Activated CD4-positive, alpha-beta T cell treated with anti-CD3 and anti-CD28 coated beads, Interleukin-2, Interleukin-4, amounts not matched to agents 100 ng/mL and 50 ng/mL, durations not matched to agents 16 hours and 8 hours (primary cell): Measurements from ENCODE around the gene SPECC1L.

ENCODE experiments used
- DNase-seq: peaks from one replicate; pipeline ENCODE4 v3.0.0-alpha.2; 2020; ENCODE audit warnings: low spot score

SPECC1L gene

DNA sequence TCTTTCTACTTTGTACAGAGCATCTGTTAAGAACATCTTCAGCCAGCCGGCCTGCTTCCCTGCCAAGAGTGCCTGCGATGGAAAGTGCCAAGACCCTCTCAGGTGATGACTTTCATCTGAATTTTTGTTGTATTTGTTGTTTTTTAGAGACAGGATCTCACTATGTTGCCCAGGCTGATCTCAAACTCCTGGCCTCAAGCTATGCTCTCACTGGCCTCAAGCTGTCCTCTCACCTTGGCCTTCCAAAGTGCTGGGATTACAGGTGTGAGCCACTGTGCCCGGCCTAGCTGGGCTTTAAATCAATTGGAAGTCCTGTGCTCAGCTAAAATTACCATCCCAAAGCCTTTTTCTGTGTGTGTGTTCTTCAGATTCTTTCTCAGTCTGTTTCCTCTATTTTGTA, 92.6 kb downstream of the SPECC1L start:
- DNase-seq = no peak

DNA sequence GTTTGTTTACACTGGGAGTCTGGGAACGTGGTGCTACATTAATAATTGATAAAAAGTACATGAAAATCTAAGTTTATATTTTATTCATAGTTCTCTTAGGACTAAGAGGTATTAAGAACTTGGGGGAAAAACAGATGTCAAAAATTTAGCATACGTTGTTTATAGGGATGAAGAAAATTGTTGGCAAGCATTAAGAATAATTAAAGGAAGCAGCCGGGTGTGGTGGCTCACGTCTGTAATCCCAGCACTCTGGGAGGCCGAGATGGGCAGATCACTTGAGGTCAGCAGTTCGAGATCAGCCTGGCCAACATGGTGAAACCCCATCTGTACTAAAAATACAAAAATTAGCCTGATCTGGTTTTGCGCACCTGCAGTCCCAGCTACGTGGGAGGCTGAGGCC, 96.1 kb downstream of the SPECC1L start:
- DNase-seq = no peak

DNA sequence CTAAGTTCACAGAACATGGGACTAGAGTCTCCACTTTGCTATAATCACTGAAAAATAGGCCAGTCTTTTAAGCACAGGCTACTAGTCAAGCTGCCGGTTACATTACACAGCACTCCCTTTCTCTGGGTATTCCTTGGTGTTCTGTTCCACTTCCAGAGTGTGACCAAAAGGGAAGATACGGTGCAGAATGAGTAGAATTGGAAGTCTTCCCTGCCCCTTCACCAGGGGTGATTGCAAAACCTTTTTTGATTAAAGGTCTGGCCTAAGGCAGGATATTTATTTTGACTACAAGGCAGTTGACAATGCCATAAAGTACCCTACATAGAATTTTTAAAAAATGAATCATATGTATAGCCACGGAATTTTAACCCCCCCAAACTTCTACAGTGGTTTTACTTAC, 97.2 kb downstream of the SPECC1L start:
- no peak for DNase-seq

DNA sequence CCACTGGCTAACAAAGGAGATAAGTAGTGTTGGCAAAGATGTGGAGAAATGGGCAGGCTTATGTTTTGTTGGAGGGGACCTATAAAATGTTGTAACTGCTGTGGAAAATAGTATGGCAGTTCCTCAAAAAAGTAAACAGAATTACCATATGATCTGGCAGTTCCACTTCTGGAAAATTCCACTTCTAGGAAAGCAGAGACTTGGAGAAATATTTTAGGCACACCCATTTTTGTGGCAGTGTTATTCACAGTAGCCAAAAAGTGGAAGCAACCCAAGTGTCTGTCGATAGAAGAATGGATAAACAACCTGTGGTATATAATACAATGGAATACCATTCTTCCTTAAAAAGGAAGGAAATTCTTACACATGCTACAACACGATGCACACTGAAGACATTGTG, 99.8 kb downstream of the SPECC1L start:
- DNase-seq = no peak

DNA sequence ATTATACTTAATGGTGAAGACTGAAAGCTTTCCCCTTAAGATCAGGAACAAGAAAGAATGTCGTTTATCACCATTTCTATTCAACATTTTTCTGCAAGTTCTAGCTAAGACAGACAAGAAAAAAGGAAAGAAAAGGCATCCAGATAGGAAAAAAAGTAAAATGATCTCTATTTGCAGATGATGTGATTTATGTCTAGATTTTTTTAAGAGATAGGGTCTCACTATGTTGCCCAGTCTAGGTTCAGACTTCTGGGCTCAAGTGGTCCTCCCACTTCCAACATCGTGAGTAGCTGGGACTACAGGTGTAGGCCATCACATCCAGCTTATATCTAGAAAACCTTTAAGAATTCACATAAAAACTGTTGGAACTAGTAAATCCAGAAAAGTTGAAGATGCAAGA, 105.4 kb downstream of the SPECC1L start:
- no peak for DNase-seq

DNA sequence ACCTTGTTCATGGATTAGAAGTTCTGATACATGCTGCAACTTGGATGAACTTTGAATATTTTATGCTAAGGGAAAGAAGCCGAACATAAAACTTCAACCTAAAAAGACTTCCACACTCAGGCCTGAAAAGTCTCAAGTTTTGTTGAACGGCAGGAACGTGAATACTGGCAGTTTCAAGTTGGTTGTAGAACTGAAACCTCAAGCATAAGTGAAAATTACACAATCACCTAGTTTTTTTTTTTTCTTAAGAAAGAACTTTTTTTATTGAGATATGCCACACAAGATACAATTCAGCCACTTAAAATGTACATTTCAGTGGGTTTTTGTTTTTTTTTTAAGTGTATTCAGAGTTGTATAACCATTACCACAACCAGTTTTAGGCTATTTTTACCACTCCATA, 106.0 kb downstream of the SPECC1L start:
- no peak for DNase-seq

DNA sequence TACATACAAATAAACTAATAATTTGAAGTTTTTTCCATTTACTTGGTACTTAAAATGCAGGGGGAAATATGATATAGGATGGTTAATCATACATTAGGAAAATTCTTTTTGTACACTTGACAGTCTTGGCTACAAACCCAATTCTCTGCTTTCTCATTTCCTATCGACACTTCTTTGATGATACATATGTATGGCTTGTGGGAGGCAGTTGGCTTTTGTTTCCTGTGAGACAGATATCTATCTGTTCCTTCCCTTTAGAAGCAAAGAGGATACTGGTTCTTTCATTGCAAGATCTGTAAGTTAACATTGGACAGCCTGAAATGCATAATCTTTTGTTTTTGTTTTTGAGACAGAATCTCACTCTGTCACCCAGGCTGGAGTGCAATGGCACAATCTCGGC, 108.9 kb downstream of the SPECC1L start:
- peak; percentile 27 for DNase-seq

DNA sequence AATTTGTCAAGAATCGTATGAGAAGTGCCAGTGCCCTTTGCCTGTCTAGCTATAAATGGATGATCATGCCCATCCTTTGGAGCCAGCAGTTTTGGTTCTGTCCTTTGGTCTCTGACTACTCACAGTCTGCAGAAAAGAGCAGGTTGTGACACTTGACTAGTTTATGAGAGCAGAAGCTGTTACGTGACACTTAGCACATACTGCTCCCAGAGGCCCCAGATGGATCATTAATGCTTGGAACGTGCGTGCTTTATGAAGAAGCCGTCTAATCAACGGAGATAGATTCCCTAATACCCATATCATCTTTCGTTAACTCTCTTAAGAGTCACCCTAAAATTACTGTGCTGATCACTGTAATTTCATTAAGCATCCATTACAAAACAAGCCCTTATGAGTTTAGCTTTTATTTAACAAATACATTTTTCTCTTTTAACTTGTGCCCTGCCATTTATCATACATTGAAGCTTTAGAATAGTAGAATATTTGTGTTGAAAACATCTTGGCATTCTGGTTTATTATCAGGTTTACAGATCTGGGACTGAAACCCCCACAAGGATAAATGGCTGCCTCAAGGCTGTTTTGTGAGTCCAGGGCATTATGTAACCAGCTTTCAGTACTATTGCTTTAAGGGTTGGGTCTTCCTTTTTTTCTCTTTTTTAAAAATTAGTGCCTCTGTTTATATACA, 109.7 kb downstream of the SPECC1L start:
- DNase-seq = no peak

DNA sequence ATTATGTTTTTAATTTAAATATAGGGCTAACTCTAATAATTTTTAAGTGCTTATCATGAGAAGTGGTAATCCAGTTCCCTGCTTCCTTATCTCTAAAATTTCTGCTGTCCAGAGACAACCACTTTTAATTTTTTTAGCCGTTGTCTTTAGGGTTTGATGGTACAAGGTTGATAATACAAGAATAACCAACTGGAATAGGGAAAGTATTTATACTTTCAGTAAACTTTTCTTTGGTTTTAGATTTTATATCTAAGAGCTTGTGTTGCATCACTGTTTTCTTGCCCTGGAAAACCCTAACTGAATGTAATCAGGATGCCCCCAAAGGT, 110.2 kb downstream of the SPECC1L start:
- no peak for DNase-seq

DNA sequence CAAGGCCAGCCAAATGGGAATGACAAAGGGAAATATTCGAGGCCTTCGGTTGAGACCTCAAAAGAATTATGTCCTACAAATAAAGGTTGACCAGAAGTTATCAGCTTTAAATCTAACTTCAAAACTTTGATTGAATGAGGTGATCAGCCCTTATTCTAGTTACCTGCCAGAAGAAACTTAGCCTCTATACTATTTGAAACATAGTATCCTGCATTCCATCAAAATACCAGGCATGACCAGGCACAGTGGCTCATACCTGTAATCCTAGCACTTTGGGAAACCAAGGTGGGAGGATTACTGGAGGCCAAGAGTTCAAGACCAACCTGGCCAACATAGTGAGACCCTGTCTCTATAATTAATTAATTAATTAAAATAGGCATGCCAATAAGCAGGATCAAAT, 112.4 kb downstream of the SPECC1L start:
- DNase-seq = no peak

DNA sequence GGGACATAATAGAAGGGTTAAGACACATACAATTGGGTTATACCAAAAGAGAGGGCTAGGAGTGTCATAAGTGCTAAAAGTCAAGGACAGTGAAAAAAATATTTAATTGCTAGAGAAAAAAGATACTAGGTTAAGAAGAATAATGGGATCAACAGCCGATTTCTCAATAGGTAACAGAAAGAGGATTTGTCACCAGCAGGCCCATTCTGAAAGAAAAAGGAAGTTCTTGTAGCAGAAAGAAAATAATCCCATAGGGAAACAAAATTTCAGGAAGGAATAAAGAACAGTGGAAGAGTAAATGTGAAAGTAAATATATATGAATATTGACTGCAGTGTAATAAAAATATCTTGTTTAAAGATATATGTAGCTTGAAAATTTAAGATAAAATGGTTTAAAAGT, 113.5 kb downstream of the SPECC1L start:
- no peak for DNase-seq

DNA sequence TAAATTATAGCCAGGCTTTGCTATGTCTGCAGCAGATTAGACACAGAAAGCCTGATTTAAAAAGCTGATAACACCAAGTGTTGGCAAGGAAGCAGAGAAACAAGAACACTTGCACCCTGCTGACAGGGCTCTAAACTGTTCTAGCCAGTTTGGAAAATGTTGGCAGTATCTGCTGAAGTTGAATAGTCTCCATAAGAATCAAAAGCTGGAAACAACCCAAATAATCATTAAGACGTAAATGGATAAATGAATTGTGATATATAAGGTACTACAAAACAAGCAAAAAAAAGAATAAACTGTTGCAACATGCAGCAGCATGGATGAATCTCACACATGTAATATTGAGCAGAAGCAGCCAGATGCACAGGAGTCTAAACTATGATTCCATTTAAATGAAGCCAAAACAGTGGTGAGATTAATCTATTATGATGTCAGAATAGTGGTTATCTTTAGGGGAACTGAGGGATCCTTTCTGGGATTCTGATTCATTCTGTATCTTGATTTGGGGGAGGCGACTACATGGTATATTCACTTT, 116.4 kb downstream of the SPECC1L start:
- no peak for DNase-seq

DNA sequence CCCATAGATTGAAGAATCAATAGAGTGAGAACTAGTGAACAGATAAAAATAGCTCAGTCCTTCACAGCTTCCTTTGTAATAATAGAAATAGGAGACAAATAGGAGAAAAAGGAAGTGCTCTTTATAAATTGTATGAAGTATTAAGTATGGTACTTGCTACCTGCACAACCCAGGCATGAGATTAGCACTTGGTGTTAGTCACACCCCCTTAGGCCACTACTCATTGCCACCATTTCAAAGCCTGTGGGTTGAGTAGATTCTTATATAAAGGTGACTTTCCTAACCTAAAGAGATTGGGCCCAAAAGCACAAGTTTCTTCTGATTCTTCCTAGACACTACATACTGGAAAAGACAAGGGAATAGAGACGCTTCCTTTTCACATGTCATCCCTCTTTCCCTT, 119.0 kb downstream of the SPECC1L start:
- no peak for DNase-seq

DNA sequence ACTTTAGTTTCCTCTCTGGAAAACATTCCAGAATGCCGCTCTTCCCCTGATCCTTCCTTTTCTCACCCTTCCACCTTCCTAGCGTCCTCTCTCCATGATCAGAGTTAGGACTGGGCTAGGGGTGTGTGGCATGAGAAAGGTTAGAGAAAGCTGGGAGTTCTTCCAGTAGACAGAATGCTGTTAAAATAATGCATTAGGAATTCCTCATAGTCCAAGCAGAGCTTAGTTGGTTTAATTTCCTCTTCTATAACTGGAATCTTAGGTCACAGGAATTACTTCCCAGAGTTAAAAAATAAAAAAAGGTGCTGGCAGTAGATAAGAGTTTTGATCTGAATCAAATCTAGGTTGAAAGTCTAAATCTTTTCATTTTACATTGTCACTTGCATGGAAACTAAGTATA, 119.5 kb downstream of the SPECC1L start:
- no peak for DNase-seq

DNA sequence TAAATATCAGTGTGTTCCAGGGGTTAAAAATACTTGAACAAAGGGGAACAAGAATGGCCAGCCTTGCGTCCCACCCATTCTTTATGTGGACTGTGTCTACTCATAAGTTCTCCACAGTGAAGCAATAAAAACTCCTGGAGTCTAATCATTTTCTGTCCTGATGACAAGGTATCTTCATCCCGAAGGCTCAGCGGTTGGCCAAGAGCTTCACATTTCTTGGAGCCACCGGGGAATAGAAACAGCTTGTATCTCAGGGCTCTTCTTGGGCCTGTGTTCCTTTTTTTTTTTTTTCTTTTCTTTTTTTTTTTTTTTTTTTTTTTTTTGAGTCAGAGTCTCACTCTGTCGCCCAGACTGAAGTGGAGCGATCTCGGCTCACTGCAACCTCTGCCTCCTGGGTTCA, 119.9 kb downstream of the SPECC1L start:
- no peak for DNase-seq

DNA sequence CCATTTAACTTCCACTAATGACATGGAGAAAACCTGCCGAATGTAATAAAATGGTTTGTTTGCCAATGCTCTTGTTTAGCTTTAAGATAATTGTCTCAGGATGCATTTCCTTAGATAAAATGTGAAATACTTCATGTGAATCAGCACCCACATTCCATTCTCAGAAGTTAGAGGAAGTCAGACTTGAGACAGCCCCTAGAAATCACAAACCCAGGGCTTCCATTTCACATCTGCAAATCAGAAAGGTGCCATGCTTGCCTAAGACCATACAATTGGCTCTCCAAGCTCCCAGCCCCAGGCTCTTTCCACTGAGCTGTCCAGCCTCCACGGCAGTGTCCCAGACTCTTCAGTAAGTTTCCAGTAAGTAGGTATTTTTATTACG, 121.2 kb downstream of the SPECC1L start:
- DNase-seq = no peak

DNA sequence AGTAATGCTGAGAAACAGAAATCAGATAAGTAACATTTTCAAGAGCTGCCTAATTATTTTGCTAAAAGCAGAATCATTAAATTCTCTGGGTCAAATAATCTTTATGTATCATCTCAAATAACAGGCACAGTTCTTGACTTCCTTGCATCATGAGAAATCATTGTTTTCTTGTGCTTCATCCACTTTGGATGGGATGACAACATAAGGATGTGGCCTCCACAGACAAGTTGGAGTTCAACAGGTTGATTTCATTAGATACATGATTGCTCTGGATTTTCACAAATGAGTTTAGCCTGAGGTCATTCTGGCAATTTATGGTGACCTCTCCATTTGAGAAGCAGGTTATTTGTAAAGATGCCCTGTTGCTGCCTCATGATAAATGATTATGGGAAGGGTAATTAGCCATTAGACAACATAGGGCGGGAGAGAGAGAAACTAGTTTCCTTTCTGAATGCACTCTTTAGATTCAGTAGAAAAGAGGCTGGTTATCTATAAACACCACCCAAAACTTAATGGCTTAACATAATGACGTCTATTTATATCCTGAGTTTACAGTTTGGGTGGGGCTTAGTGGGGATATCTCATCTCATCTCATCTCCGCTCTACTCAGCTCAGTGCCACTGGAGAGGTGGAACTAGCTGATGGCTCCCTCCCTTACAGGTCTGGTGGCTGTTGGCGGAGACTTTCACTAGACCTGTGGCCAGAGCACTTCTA, 121.7 kb downstream of the SPECC1L start:
- no peak for DNase-seq

DNA sequence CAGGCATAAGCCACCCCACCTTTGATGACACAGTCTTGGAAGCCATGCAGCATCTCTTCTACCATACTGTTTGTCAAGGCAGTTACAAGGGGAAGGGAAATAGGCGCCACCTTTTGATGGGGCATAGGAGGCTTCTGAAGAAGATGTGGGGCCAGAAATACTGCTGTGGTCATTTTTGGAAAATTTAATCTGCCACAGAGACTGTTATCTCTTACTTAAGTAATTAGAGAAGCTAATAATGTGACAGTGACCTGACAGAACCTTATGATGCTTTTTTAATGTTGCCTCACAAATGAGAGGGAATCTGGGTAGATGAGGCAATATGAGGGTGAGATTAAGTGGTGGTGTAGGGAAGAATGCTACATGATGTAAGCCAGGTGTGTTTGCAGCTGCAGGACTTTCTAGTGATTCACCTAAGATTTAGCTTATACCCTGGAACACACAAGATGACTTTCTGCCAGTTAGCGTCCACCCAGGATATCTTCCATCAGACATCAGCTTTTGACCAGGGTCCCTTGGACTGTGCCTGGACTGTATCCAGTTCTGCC, 122.5 kb downstream of the SPECC1L start:
- no peak for DNase-seq

DNA sequence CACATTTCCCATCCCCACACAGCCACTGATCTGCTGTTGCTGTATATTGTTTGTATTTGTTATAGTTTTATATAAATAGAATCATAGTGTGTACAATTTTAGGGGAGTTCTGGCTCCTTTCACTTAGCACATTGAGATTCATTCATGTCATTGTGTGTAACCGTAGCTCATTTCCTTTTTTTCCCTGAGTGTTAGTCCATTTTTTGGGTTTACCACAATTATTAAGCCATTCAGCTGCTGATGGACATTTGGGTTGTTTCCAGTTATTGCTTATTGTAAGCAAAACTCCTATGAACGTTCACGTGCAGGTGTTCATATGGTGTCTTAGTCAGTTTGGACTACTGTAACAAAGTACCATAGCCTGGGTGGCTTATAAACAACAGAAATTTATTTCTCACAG, 123.2 kb downstream of the SPECC1L start:
- DNase-seq = no peak

DNA sequence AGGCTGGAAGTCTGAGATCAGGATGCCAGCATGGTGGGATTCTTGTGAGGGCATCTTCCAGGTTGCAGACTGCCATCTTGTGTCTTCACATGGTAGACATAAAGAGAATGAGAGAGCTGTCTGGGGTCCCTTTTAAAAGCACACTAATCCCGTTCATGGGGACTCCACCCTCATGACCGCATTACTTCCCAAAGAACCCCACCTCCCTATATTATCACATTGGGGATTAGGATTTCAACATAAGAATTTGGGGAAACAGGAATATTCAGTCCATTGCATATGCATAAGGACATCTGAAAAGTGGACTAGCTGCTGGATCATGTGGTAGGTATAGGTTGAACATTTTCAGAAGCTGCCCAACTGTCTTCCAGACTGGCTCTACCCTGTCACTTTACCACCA, 123.6 kb downstream of the SPECC1L start:
- no peak for DNase-seq

DNA sequence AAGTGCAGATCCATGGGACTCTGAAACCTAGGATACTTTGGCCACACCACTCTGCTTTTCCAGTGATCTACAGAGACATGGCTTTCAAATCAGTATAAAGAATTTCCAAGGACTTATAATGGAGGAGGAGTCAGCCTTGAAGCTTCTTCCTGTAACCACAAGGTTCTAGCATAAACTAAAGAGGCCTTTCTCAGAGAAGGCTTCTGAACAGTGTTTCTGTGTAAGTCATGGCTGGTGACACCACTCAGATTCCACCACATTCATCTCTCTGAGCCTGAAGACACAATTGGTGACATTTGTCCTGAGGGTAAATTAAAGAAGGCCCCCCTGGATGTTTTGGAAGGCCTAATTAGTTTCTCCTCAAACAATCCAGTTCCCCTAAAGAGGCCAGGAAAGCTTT, 127.8 kb downstream of the SPECC1L start:
- no peak for DNase-seq

DNA sequence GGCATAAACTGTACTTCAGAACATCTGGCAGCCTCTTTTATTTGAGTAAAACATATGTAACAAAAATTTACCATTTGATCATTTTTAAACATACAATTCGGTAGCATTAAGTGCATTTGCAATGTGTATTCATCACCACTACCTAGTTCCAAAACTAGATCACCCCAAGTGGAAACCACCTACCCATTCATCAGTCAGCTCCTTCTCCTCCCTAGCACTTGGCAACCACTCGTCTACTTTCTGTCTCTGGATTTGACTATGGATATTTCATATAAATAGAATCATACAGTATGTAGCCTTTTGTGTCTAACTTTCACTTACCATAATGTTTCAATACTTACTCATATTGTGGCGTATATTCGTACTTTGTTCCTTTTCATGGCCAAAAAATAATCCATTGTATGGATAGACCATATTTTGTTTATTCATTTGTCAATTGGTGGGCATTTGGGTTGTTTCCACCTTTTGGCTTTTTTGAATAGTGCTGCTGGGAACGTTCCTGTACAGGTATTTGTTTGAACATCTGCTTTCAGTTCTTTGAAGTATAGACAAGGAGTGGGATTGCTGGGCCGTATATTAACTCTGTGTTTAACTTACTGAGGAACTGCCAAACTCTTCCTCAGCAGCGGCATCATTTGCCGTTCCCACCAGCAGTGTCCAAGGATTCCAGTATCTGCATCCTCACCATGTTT, 129.5 kb downstream of the SPECC1L start:
- peak; percentile 39 for DNase-seq
